Stimulated activated CD4-positive, alpha-beta T cell treated with anti-CD3 and anti-CD28 coated beads, Interleukin-2, amount 100 ng/mL, for 48 hours (primary cell): ENCODE measurements around the gene RYR1.

Experiments used
- DNase-seq, 2 donors: peaks; one replicate each; pipeline ENCODE4 v3.0.0-alpha.2; 2020

Gene RYR1

GRCh38 chr19:38519168-38519567, 85.7 kb downstream of the RYR1 start:
- DNase-seq = no peak

- DNase-seq = no peak
Measured at GRCh38 chr19:38519988-38520387, 86.5 kb downstream of the RYR1 start.

- no peak for DNase-seq
Measured at GRCh38 chr19:38522915-38523314, 89.4 kb downstream of the RYR1 start.

GRCh38 chr19:38523319-38523718, 89.8 kb downstream of the RYR1 start:
- no peak for DNase-seq

- no peak for DNase-seq
Measured at GRCh38 chr19:38524369-38524768, 90.9 kb downstream of the RYR1 start.

GRCh38 chr19:38524994-38525634, 91.6 kb downstream of the RYR1 start:
- no peak for DNase-seq

- no peak for DNase-seq
Measured at GRCh38 chr19:38526430-38526829, 92.9 kb downstream of the RYR1 start.

GRCh38 chr19:38527466-38528136, 94.1 kb downstream of the RYR1 start:
- no peak for DNase-seq

- no peak for DNase-seq
Measured at GRCh38 chr19:38528213-38528755, 94.8 kb downstream of the RYR1 start.

GRCh38 chr19:38528931-38529330, 95.4 kb downstream of the RYR1 start:
- DNase-seq = no peak

- DNase-seq = no peak
Measured at GRCh38 chr19:38531515-38531914, 98.0 kb downstream of the RYR1 start.

GRCh38 chr19:38532939-38533338, 99.4 kb downstream of the RYR1 start:
- DNase-seq = no peak

GRCh38 chr19:38534574-38534973, 101.1 kb downstream of the RYR1 start:
- DNase-seq = no peak

GRCh38 chr19:38535212-38535611, 101.7 kb downstream of the RYR1 start:
- no peak for DNase-seq

GRCh38 chr19:38537071-38537936, 103.8 kb downstream of the RYR1 start:
- DNase-seq = no peak

- no peak for DNase-seq
Measured at GRCh38 chr19:38538386-38538785, 104.9 kb downstream of the RYR1 start.

GRCh38 chr19:38538793-38539528, 105.5 kb downstream of the RYR1 start:
- DNase-seq = no peak

- no peak for DNase-seq
Measured at GRCh38 chr19:38539751-38540150, 106.3 kb downstream of the RYR1 start.

- no peak for DNase-seq
Measured at GRCh38 chr19:38542040-38542439, 108.5 kb downstream of the RYR1 start.

GRCh38 chr19:38543286-38543806, 109.9 kb downstream of the RYR1 start:
- DNase-seq = no peak

- no peak for DNase-seq
Measured at GRCh38 chr19:38543807-38544568, 110.5 kb downstream of the RYR1 start.
